GM19452 (cell line): ENCODE data around the gene NEK8.

Source experiments
- ATAC-seq: cut with Tn5 transposase; IDR thresholded peaks from one replicate; pipeline ENCODE4 v1.9.1; 2021; ENCODE audit not compliant: unreplicated experiment

NEK8 gene

GRCh38 chr17:28728364-28729200, at the start of gene NEK8:
NEK8 (plus strand) TSS chr17:28728788; CDS start chr17:28728814, 26 bp downstream.
- peak; percentile 37 for ATAC-seq

DNA sequence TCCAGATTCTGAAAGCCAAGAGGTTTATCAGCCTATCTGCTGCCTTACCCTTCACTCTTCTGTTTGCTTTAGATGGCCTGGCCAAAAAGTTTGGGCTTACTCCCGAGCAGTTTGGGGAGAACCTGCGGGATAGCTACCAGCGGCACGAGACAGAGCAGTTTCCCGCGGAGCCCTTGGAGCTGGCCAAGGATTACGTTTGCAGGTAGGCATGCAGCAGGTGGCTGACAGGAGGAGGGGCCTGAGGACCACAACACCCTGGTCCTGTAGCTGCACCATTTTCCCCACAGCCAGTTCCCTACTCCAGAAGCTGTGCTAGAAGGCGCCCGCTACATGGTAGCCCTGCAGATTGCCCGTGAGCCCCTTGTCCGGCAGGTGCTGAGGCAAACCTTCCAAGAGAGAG, 45.9 kb upstream of the NEK8 start:
- ATAC-seq, result no peak

DNA sequence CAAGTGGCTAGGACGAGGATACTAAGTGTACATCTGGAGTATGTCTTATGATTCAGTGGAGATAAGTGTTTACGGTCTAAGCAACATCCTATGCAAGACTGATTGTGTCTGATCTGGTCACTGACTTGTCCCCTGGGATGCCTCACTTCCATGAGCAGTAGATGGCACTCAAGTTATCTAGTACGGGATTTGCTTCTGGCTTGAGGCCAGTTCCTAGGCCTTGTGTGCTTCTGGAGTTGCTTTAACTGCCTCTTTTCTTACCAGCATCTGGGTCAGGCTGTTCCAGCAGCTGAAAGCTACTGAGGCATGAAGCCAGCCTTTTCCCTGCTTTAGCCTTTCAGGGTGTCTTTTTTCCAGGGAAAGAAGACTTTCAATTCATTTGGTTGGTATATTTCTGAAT, 43.6 kb upstream of the NEK8 start:
- ATAC-seq, result no peak

GRCh38 chr17:28685366-28685765, 43.2 kb upstream of the NEK8 start:
- ATAC-seq, result no peak

DNA sequence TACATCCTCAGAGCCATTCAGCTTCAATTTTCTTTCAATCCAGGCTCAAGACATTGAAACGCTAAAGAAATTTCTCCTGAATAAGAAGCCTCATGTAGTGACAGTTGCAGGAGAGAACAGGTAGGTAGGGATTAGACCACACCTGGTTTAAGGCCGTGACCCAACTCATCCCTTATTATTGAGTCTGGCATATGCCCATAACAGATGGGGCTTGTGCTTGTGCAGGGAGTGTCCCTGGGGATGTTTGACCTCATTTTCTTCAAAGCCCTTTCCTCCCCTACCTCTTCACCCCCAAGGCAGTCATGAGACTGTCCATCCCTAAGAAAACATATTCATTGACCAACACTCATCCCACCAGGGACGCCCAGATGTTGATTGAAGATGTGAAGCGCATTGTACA, 42.3 kb upstream of the NEK8 start:
- no peak for ATAC-seq

DNA sequence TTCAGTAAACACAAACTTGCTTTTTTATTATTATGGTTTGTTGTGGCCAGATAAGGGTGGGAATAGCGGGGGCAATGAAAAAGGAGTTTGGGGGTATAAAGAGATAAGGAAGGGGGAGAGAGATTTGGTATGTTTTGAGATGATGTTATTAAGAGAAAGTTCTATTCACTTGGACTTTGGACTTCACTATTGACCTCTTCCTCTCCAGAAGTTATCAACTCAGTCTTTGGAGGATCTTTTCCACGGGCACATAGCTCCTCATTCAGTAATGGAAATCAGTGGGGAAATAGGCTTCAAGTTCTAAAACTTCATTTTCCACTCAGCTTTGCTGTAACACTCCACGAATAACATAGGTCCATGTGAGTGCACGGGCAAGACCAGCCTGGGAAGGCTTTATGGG, 40.1 kb upstream of the NEK8 start:
- ATAC-seq, result no peak

GRCh38 chr17:28689011-28689410, 39.6 kb upstream of the NEK8 start:
- ATAC-seq, result no peak

- no peak for ATAC-seq
Observed at GRCh38 chr17:28693869-28694268, 34.7 kb upstream of the NEK8 start.

GRCh38 chr17:28698253-28698941, 30.2 kb upstream of the NEK8 start:
- ATAC-seq, result no peak

- ATAC-seq, result no peak
Observed at GRCh38 chr17:28700278-28700677, 28.3 kb upstream of the NEK8 start.

DNA sequence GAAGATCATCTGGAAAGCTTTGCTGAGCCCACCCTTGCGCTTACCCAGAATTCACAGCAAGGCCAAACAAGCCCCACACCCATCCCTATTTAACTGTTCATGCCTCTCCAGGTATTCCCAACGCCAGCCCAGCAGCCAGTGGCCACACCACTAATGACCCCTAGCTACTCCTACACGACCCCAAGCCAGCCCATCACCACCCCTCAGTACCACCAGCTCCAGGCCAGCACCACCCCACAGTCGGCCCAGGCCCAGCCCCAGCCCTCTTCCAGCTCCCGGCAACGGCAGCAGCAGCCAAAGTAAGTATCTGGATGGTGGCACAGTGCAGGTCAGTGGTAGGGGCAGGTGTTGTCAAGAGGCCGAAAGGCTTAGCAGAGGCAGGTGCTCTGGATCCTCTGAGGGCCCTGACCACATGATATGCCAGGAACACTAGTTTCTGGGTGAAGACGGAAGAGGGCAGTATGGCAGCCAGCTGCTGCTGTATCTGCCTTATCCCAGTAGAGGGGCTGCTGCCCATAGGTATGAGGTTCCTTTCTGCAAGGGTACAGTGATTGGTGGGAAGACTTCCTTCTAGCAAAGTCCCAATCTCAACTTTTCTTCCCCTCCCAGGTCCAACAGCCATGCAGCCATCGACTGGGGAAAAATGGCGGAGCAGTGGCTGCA, 27.6 kb upstream of the NEK8 start:
- ATAC-seq, result no peak

DNA sequence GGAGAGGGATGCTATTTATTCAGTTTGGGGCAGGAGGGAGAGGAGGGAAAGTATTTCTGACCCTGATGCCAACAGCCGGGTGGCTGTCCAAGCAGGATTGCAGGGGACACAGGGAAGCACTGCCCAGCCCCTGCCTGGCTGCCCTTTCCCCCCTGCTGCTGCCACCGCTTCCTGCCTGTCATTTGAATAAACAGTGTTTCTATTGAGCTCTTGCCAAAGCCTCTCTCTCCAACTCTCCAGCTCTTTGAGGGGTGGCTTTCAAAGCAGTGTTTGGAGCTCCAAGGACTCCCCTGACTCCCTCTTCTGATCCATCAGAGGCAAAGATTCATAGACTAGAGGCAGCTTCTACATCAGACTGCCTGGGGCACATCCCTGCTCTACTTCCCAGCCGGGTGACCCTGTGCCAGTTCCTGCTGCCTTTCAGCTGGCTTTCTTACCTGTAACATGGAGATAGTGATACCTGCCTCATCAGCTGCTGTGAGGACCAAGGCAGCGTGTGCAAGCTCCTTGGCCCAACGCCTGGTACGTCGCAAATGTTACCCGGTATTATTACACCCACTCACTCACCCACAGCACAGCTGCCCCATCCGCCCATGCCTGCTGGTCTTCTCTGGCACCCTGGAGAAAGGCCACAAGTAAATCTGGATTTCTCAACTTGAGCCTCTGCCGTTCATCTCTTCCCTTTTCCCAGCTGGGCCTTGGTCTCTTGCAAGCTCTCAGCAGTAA, 26.4 kb upstream of the NEK8 start:
- no peak for ATAC-seq

DNA sequence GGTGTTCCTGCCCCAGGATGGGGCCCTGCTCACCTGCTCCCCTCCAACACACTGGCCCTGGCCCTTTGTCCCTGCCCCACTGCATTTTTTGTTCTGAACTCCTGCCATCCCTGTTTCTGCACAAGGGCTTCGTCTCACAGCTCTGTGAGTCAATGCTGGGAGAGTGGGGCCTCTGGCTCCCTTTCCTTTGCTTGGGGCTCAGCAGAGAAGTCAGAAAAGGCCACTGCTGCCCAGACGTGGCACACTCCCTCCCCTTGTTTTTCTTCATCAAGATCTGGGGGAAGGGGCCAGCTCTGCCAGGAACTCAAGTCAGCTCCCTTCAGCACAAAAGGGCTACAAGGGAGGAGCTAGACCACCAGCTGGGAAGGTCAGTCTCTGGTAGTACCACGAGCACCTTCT, 25.8 kb upstream of the NEK8 start:
- ATAC-seq, result no peak

DNA sequence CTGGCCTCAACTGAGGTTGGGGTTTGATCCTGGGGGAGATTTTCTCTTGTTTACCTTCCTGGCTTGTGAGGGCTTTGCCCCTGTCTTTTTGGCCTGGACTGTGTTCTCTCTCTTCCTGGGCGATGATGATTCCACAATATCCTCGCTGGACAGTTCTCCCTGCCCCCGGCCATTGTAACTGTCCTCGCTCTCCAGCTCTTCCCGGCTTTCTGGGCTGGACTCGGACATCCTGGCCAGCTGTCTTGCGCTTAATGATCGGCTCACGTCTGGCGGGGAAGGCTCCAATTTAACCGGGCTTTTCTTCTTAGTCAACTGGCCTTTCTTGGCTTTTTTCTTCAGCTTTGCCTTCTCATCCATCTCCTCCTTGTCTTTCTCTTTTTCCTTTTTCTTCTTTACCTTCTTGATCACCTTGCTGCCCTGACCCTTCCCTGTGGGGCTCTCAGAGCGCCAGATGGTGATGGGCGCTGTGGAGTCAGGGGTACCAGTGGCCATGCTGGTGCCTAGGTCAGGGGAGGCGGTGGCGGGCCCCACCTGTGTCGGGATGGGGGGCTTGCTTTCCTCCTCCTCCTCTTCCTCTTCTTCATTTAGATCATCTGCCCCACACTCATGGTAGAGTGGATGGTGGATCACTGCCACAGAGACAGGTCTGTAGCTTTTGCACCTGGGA, 24.9 kb upstream of the NEK8 start:
- no peak for ATAC-seq

GRCh38 chr17:28704219-28704858, 24.2 kb upstream of the NEK8 start:
- no peak for ATAC-seq

DNA sequence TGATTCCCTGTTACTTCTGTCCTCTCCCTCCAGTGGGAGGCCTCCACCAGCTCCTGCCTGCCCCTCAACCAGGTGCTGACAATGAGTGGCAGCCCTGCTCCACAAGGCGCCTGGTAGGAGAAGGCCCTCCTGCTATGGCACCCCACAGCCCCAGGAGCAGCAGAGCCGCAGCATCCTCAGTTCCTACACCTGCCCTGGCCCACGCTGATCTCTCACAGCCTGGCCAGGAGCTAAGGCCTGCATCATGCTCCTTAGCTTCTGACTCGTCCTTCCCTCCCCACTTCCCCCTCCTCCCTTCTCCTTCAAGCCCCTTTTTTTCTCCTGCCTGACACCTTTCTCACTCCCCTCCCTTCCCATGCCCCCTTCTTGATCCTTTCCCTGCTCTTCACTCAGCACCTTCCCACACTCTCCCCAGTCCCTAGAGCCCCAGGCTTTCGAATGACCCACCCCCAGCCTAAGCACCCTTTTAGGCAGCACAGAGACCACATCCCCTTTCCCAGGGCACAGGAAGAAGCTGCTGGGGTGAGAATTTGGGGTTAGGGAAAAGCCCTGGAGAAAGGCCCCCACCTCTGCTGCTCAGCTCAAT, 23.4 kb upstream of the NEK8 start:
- ATAC-seq, result no peak

GRCh38 chr17:28705728-28706334, 22.8 kb upstream of the NEK8 start:
- no peak for ATAC-seq

GRCh38 chr17:28706471-28707338, 21.9 kb upstream of the NEK8 start:
- ATAC-seq, result no peak

- ATAC-seq, result no peak
Observed at GRCh38 chr17:28707339-28707720, 21.3 kb upstream of the NEK8 start.
